Vagina (tissue), 2 donors: ENCODE measurements around the gene CORO2B.

Experiments used
- POLR2A ChIP-seq, 2 donors: fragments of 450-650 bp; IDR thresholded peaks; one replicate each; pipeline ENCODE4 v1.6.1; 2017; ENCODE audit warnings: antibody characterized with exemption in 2 of 2, mild to moderate bottlenecking in 2 of 2, moderate library complexity in 2 of 2
- TF ChIP-seq, protein P1 (sequence below), 3 experiments: fragments of 450-650 bp in 2 of 3; fragments of 200-600 bp in 1 of 3; sonication (generic) in 1 of 3; IDR thresholded peaks; one replicate each; pipeline ENCODE4 v1.5.1; 2017 to 2019; ENCODE audit warnings: antibody characterized with exemption in 3 of 3, mild to moderate bottlenecking in 2 of 3, moderate library complexity in 2 of 3

DNA sequence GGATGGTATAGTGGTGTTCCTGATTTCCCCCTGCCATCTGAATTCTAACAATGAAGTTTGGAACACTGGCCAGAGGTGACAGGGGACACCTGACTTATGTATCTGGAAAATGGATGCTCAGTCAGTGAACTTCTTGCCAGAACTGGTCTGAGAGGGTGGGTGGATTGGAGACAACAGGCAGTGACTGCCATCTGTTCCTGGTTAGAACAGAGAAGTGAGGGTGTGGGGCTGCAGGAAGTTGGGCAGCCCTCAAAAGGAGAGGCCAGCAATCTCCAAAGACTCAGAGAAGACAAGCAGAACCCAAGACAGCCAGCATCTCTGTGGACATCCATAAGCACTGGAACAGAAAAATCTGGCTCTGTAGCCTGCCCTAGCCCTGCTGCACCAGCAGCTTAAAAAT is 191.4 kb downstream of the CORO2B start:
- TF ChIP-seq, protein P1, sequence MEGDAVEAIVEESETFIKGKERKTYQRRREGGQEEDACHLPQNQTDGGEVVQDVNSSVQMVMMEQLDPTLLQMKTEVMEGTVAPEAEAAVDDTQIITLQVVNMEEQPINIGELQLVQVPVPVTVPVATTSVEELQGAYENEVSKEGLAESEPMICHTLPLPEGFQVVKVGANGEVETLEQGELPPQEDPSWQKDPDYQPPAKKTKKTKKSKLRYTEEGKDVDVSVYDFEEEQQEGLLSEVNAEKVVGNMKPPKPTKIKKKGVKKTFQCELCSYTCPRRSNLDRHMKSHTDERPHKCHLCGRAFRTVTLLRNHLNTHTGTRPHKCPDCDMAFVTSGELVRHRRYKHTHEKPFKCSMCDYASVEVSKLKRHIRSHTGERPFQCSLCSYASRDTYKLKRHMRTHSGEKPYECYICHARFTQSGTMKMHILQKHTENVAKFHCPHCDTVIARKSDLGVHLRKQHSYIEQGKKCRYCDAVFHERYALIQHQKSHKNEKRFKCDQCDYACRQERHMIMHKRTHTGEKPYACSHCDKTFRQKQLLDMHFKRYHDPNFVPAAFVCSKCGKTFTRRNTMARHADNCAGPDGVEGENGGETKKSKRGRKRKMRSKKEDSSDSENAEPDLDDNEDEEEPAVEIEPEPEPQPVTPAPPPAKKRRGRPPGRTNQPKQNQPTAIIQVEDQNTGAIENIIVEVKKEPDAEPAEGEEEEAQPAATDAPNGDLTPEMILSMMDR (IDR thresholded peaks at IDR 0.05) = no peak
- no peak for TF ChIP-seq POLR2A (IDR thresholded peaks at IDR 0.05)
